ENCODE results near the gene HNRNPH3. TPM values are rescaled to one million over a fixed set of nuclear protein-coding genes. Genes with fewer than 3 reads are reported as not detected.

The HNRNPH3 gene
- total and polyA plus RNA-seq, 2 experiments from 2014 or later = 87.2 to 367 TPM

GRCh38 chr10:68301301-68301700, 30.6 kb upstream of the HNRNPH3 start (continued):
- no peak for TF ChIP-seq REST (IDR thresholded peaks at IDR 0.05; ENCODE audit: unreplicated experiment)
- no peak for TF ChIP-seq ZNF114 (CRISPR knock-in tag; IDR thresholded peaks at IDR 0.05)
- TF ChIP-seq POLR2AphosphoS5 (IDR thresholded peaks at IDR 0.05; ENCODE audit: low read depth) = no peak
- TF ChIP-seq EZH2phosphoT487 (IDR thresholded peaks at IDR 0.05; ENCODE audit: unreplicated experiment) = no peak

GRCh38 chr10:68301790-68302502, 29.9 kb upstream of the HNRNPH3 start:
- H3K36me3 Mint-ChIP-seq (ENCODE audit: low read depth) = no peaks in the 10 kb centered on the region
- peak; percentile 42 for DNase-seq (ENCODE audit: low spot score)
- H3K9me3 Mint-ChIP-seq = no peaks in the 10 kb centered on the region
- Histone ChIP-seq H3K9me2 (ENCODE audit: insufficient read depth) (no peaks in the 10 kb centered on the region), H3K36me3 (ENCODE audit: insufficient read depth) (no peaks in the 10 kb centered on the region), H3K4me2 (no peak overlapping the region), H3K27me3 (ENCODE audit: insufficient read depth) (no peaks in the 10 kb centered on the region), H3K4me3 (no peak overlapping the region), H3K4me1 (ENCODE audit: insufficient read depth) (peaks cover 5% of the 10 kb centered on the region; the same call in 1 of the 2 replicates), H3K79me2 (replicated peaks; ENCODE audit: insufficient read depth) (no peaks in the 10 kb centered on the region), H3F3A (replicated peaks; ENCODE audit: low read depth) (peaks cover 2% of the 10 kb centered on the region; the same call in 1 of the 2 replicates), H3K27ac (ENCODE audit: low read depth) (no peak overlapping the region), H4K20me1 (replicated peaks; ENCODE audit: insufficient read depth) (no peaks in the 10 kb centered on the region), H2AFZ (no peak overlapping the region)
- ATAC-seq = peak; percentile 37; the same call in 1 of the 3 replicates
- TF ChIP-seq CTCF (conservative IDR thresholded peaks at IDR 0.05; ENCODE audit: low read depth in 2 of 2) (peak; percentile 55 to 59), EZH2 (IDR thresholded peaks at IDR 0.05; ENCODE audit: low read depth, unreplicated experiment) (no peak)
- peaks cover 5% of the 10 kb centered on the region for H3K27me3 Mint-ChIP-seq (ENCODE audit: insufficient read depth, low read depth, poor library complexity)
- no peak overlapping the region for H3K4me3 Mint-ChIP-seq
- no peak overlapping the region for H3K27ac Mint-ChIP-seq
- H3K4me1 Mint-ChIP-seq = peaks cover 7% of the 10 kb centered on the region

- Mint-ChIP-seq H3K4me3 (no peak overlapping the region), H3K4me1 (peaks cover 7% of the 10 kb centered on the region), H3K36me3 (ENCODE audit: low read depth) (no peaks in the 10 kb centered on the region), H3K9me3 (no peaks in the 10 kb centered on the region), H3K27me3 (ENCODE audit: insufficient read depth, low read depth, poor library complexity) (peaks cover 5% of the 10 kb centered on the region), H3K27ac (no peak overlapping the region)
- Histone ChIP-seq H3K27me3 (ENCODE audit: insufficient read depth) (no peaks in the 10 kb centered on the region), H3K9me2 (ENCODE audit: insufficient read depth) (no peaks in the 10 kb centered on the region), H3K27ac (ENCODE audit: low read depth) (no peak overlapping the region), H3K4me1 (ENCODE audit: insufficient read depth) (peaks cover 8% of the 10 kb centered on the region; the same call in 1 of the 2 replicates), H3K79me2 (replicated peaks; ENCODE audit: insufficient read depth) (no peaks in the 10 kb centered on the region), H3F3A (replicated peaks; ENCODE audit: low read depth) (no peaks in the 10 kb centered on the region), H3K36me3 (ENCODE audit: insufficient read depth) (no peaks in the 10 kb centered on the region), H3K4me3 (no peak overlapping the region), H3K4me2 (no peak overlapping the region), H2AFZ (no peak overlapping the region), H4K20me1 (replicated peaks; ENCODE audit: insufficient read depth) (no peaks in the 10 kb centered on the region)
- DNase-seq (ENCODE audit: low spot score) (no peak), ATAC-seq (no peak)
- TF ChIP-seq NANOG (IDR thresholded peaks at IDR 0.05; ENCODE audit: borderline replicate concordance) (no peak), JUNB (IDR thresholded peaks at IDR 0.05; ENCODE audit: unreplicated experiment) (no peak)
Measured at GRCh38 chr10:68302503-68302823, 29.4 kb upstream of the HNRNPH3 start.

Measured in GM23338 (cell line).